GM21390 (cell line): ENCODE data around the gene CEP135.
A peak's percentile ranks its signal among the peaks of the same experiment; 100 is the strongest.

ENCODE experiments used
- ATAC-seq: cut with Tn5 transposase; IDR thresholded peaks from one replicate; pipeline ENCODE4 v1.9.1; 2021; ENCODE audit not compliant: unreplicated experiment

Gene CEP135

GRCh38 chr4:56007154-56007553, 58.4 kb downstream of the CEP135 start:
- no peak for ATAC-seq

GRCh38 chr4:56008206-56008605, 59.5 kb downstream of the CEP135 start:
- no peak for ATAC-seq

DNA sequence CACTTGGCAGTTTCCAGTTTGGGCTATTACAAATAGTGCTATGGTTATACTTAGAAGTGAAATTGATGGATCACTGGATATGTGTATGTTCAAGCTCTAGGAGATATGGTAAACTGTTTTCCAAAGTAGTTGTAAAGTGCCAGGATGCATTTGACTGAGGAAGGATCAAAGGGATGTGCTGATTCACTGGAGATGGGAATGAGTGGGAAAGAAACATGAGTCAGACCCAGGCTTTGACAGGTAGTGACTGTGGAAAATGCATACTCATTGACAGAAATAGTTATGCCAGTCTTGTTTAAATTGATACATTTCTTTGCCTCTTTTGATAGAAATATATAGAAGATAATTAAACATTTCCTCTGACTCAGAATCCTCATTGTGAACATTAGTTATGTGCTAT, 77.9 kb downstream of the CEP135 start:
- no peak for ATAC-seq

DNA sequence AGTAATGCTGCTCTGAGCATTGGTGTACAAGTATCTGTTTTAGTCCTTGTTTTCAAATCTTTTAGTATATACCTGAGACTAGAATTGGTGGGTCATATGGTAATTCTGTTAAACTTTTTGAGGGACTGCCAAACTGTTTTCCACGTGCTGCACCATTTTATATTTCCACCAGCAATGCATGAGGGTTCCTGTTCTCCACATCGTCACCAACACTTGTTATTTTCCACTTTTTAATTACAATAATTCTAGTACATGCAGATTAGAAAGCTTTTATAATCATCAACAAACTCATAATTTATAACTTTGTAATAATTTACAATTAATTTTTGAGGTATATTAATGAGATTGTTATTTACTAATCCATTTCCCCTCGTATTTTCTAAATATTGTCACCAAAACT, 79.4 kb downstream of the CEP135 start:
- ATAC-seq, result no peak

GRCh38 chr4:56038487-56039162, 89.9 kb downstream of the CEP135 start:
- ATAC-seq, result no peak

DNA sequence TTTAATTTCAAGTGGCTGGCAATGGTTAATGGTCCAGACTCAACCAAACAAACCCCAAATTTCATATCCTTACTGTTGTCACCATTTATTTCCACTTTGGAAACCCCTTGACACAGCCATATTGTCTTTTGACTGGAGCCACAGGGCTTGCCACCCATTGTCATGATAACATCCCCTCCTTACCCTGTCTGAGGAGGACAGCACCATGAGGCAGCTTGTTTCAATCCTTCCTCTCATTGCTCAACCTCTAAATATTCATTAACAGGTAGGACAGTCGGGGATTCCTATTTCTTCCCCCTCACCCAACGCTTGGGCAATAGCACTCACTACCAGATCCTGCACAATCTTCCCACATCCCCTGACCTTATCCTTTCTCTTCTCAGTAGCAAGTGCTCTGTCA, 92.1 kb downstream of the CEP135 start:
- no peak for ATAC-seq

GRCh38 chr4:56042225-56042624, 93.5 kb downstream of the CEP135 start:
- no peak for ATAC-seq

GRCh38 chr4:56048383-56048701, 99.6 kb downstream of the CEP135 start:
- ATAC-seq, result no peak

DNA sequence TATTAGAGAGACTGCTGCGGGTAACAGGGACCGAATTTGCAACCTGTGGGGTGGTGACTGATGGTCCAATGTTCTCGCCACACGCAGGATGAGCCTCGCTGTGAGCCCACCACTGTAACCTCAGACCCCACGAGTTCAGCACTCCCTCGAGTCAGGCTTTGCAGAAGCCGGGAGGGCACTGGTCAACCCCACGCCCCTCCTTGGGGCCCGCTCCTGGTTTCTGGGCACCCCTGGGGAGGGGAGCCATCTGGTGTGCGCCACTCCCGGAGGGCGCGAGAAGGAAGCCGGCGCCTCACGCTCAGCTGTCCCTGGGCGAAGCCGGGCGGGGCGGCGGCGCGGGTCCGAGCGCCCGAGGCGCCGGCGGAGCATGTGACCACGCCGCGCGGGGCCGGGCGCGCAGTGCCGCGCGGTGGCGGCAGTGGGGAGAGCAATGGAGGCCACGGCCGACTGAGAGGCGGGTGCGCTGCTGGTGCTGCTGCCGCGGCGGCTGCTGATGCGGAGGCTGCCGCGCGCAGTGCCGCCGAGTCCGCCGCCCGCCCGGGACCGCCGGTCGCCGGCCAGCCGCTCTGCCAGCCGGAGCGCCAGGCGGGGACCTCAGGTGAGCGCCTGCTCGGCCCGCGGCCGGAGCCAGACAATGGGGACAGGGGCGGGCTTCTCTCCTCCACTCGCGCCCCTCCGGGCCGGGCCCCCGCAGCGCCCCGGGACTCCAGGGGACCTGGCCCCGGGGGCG, 100.1 kb downstream of the CEP135 start:
- ATAC-seq, result peak; percentile 97

DNA sequence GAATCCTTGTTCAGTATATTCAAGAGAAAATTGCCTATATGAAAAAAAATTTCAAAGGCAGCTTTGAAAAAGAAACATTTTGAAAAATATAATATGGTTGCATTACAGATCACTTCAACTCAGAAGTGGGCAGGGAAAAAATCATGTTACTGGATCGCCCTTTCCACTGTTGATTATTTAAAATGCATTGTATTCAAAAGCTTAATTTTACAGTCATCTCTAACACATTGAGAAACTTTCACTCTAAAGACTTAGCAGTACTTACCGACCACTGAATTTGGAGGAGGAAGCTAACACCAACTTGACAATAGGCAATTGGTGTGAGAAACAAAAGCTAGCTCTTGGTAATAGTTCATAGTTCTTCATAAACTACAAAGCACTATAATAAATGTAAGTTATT, 101.9 kb downstream of the CEP135 start:
- no peak for ATAC-seq

- ATAC-seq, result no peak
These were observed 102.4 kb downstream of the CEP135 start for GRCh38 chr4:56051029-56051709.

- no peak for ATAC-seq
These were observed 102.9 kb downstream of the CEP135 start for GRCh38 chr4:56051710-56052075.

DNA sequence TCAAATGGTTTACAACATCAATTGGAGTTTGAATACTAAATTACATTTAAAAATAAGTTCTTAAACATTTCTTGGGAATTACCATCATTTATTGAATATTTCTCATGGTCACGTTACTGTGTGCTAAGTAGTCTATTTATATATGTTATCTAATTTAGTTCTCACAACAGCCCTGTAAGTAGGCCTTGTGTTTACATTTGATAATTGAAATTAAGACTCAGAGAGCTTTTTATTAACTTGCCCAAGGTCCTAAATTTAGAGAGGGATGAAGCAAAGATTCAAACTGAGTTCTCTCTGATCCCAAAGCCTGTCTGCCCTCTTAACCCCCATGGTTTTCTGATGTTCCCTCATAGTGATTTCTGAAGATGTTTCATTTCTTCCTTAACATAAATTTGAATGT, 103.7 kb downstream of the CEP135 start:
- no peak for ATAC-seq

GRCh38 chr4:56052966-56053365, 104.2 kb downstream of the CEP135 start:
- no peak for ATAC-seq

GRCh38 chr4:56055027-56055977, 106.6 kb downstream of the CEP135 start:
- no peak for ATAC-seq

GRCh38 chr4:56055991-56056390, 107.2 kb downstream of the CEP135 start:
- no peak for ATAC-seq

- no peak for ATAC-seq
These were observed 109.8 kb downstream of the CEP135 start for GRCh38 chr4:56058555-56058954.

- no peak for ATAC-seq
These were observed 111.3 kb downstream of the CEP135 start for GRCh38 chr4:56060036-56060435.

- ATAC-seq, result no peak
These were observed 113.4 kb downstream of the CEP135 start for GRCh38 chr4:56062106-56062505.

DNA sequence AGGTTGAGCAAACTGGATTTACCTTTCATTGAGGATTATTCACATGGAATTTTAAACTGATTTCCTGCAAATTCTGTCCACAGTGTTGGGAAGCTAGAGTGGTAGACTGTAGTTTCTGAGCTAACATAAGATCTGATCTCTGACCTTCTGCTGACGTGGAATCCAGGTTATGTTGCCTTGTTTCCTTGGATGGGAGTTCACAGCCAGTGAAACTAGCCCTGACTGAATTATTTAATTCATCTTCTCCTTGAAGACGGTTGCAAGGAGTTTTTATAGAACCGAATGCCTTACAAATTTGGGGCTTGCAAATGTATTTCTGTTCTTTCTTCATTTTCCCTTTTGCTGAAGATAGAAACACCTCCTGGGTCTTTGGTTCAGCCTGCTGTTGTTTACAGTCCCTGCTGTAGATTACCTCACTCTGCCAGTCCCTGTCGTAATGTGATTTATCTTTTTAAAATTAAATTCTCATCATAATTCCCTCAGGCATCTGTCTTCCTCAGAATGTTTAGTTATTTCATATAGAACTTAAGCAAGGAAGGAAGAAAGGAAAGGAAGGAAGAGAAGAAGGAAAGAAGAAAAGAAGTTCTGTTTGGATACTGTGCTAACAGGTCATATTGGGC, 113.9 kb downstream of the CEP135 start:
- ATAC-seq, result no peak

DNA sequence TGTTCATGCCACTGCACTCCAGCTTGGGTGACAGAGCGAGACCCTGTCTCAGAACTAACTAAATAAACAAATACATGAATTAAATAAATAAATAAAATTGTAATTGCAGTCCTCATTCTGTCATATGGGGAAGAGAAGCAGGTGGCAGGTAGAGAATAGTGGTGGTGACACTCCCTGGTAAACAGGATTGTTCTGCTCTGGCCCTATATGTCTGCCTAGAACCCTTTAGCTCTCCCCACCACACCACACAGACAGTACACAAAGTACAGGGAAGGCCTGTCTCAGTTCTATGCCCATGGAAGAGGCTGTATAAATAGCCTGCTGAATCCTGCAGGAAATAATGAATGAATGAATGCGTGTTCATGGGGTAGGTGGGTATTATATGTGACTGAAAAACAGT, 117.7 kb downstream of the CEP135 start:
- no peak for ATAC-seq
